ENCODE measurements around the gene DROSHA. TPM values are rescaled to one million over a fixed set of nuclear protein-coding genes. Genes with fewer than 3 reads are reported as not detected.
"Not testable (repeated sequence)": the region's sequence is repeated elsewhere in the genome, so short reads cannot be mapped to it uniquely, and the experiment has no call there.

Gene DROSHA
- polyA plus RNA-seq, 1 experiment, result 27.6 TPM

GRCh38 chr5:31559942-31560341 is 28.0 kb upstream of the DROSHA start:
- CTCF ChIA-PET, result no interaction called here
- POLR2A ChIA-PET, result no interaction called here
- DNase-seq (ENCODE audit: low read depth), result no peak
- Histone ChIP-seq H3K4me3 (ENCODE audit: low read depth, low read length) (no peak overlapping the region), H3K27me3 (ENCODE audit: control insufficient read depth, insufficient read depth, low read length) (no peaks in the 10 kb centered on the region), H3K36me3 (ENCODE audit: control insufficient read depth, insufficient read depth, low read length) (no peaks in the 10 kb centered on the region; the same call in 1 of the 2 replicates)
- no peak for TF ChIP-seq CTCF (IDR thresholded peaks at IDR 0.05; ENCODE audit: insufficient read depth, low read depth, low read length)

GRCh38 chr5:31556461-31556860 is 24.6 kb upstream of the DROSHA start:
- ChIA-PET CTCF (no interaction called here), POLR2A (no interaction called here)
- no peak for TF ChIP-seq CTCF (IDR thresholded peaks at IDR 0.05; ENCODE audit: insufficient read depth, low read depth, low read length)

GRCh38 chr5:31554552-31554951 is 22.7 kb upstream of the DROSHA start:
- Histone ChIP-seq H3K4me3 (ENCODE audit: low read depth, low read length) (no peak overlapping the region), H3K36me3 (ENCODE audit: control insufficient read depth, insufficient read depth, low read length) (peaks cover 2% of the 10 kb centered on the region; the same call in 1 of the 2 replicates), H3K27me3 (ENCODE audit: control insufficient read depth, insufficient read depth, low read length) (no peaks in the 10 kb centered on the region)
- ChIA-PET CTCF (interaction anchor here (0.6 kb wide), 1 partner anchor 11 kb away, joined by 3 read pairs; no protein-coding TSS in a partner anchor), POLR2A (no interaction called here)
- DNase-seq (ENCODE audit: low read depth), result no peak
- TF ChIP-seq CTCF (IDR thresholded peaks at IDR 0.05; ENCODE audit: insufficient read depth, low read depth, low read length), result no peak

More at GRCh38 chr5:31556461-31556860, 24.6 kb upstream of the DROSHA start:
- Histone ChIP-seq H3K27me3 (ENCODE audit: control insufficient read depth, insufficient read depth, low read length) (no peaks in the 10 kb centered on the region), H3K4me3 (ENCODE audit: low read depth, low read length) (no peak overlapping the region), H3K36me3 (ENCODE audit: control insufficient read depth, insufficient read depth, low read length) (peaks cover 2% of the 10 kb centered on the region; the same call in 1 of the 2 replicates)
- no peak for DNase-seq (ENCODE audit: low read depth)

- DNase-seq (ENCODE audit: low read depth), result no peak
- CTCF ChIA-PET, result interaction anchor here (0.6 kb wide), 1 partner anchor 10 kb away, joined by 3 read pairs; no protein-coding TSS in a partner anchor
- H3K36me3 ChIP-seq (ENCODE audit: control insufficient read depth, insufficient read depth, low read length), result peaks cover 2% of the 10 kb centered on the region; the same call in 1 of the 2 replicates
- H3K27me3 ChIP-seq (ENCODE audit: control insufficient read depth, insufficient read depth, low read length), result no peaks in the 10 kb centered on the region
- POLR2A ChIA-PET, result interaction anchor here (0.6 kb wide), 1 partner anchor 597 kb away, joined by 4 read pairs; no protein-coding TSS in a partner anchor
- TF ChIP-seq CTCF (IDR thresholded peaks at IDR 0.05; ENCODE audit: insufficient read depth, low read depth, low read length), result no peak
- H3K4me3 ChIP-seq (ENCODE audit: low read depth, low read length), result no peak overlapping the region
Measured at GRCh38 chr5:31553863-31554262, 22.0 kb upstream of the DROSHA start.

GRCh38 chr5:31551878-31552277 is 20.0 kb upstream of the DROSHA start:
- Histone ChIP-seq H3K4me3 (ENCODE audit: low read depth, low read length) (no peak overlapping the region), H3K36me3 (ENCODE audit: control insufficient read depth, insufficient read depth, low read length) (peaks cover 4% of the 10 kb centered on the region; the same call in 1 of the 2 replicates), H3K27me3 (ENCODE audit: control insufficient read depth, insufficient read depth, low read length) (no peaks in the 10 kb centered on the region)
- ChIA-PET POLR2A (no interaction called here), CTCF (no interaction called here)
- no peak for TF ChIP-seq CTCF (IDR thresholded peaks at IDR 0.05; ENCODE audit: insufficient read depth, low read depth, low read length)
- DNase-seq (ENCODE audit: low read depth), result no peak

GRCh38 chr5:31549114-31549513 is 17.2 kb upstream of the DROSHA start:
- CTCF ChIA-PET; POLR2A ChIA-PET; H3K27me3 ChIP-seq (ENCODE audit: control insufficient read depth, insufficient read depth, low read length); DNase-seq (ENCODE audit: low read depth); H3K4me3 ChIP-seq (ENCODE audit: low read depth, low read length); H3K36me3 ChIP-seq (ENCODE audit: control insufficient read depth, insufficient read depth, low read length): not testable (repeated sequence)

All from BJ (cell line).